Neural cell (in vitro differentiated cells): ENCODE measurements around the gene TSHR. TPM values are rescaled to one million over a fixed set of nuclear protein-coding genes. Genes with fewer than 3 reads are reported as not detected.

Experiments used
- H2AFZ ChIP-seq: fragments of 200-600, 300-800 bp; sonication (generic), shearing (Covaris generic); 2 replicates; pipeline ENCODE4 v1.6.0; 2014; ENCODE audit warnings: low read depth, mild to moderate bottlenecking, antibody characterized with exemption, low read length, moderate library complexity
- H3F3A ChIP-seq: fragments of 200-600 bp; shearing (Covaris generic); 2 replicates; pipeline ENCODE4 v1.6.1; 2016; ENCODE audit warnings: mild to moderate bottlenecking, moderate library complexity, mixed read lengths, antibody characterized with exemption, low read length; ENCODE audit not compliant: insufficient read depth, poor library complexity, severe bottlenecking
- H3K27ac ChIP-seq: fragments of 200-600, 300-800 bp; sonication (generic), shearing (Covaris generic); 2 replicates; pipeline ENCODE4 v1.5.1; 2014; ENCODE audit warnings: mild to moderate bottlenecking, low read length, moderate library complexity
- H3K27me3 ChIP-seq: fragments of 300-800, 200-600 bp; sonication (generic), shearing (Covaris generic); 2 replicates; pipeline ENCODE4 v1.6.0; 2014; ENCODE audit warnings: mild to moderate bottlenecking, low read depth, low read length, moderate library complexity; ENCODE audit not compliant: insufficient read depth
- H3K36me3 ChIP-seq: fragments of 300-800, 200-600 bp; sonication (generic), shearing (Covaris generic); 2 replicates; pipeline ENCODE4 v1.5.1; 2014; ENCODE audit warnings: mild to moderate bottlenecking, antibody characterized with exemption, low read length, moderate library complexity; ENCODE audit not compliant: insufficient read depth
- H3K4me2 ChIP-seq: fragments of 300-800, 200-600 bp; sonication (generic), shearing (Covaris generic); 2 replicates; pipeline ENCODE4 v1.6.0; 2014; ENCODE audit warnings: mild to moderate bottlenecking, low read length
- H3K4me3 ChIP-seq: fragments of 300-800, 200-600 bp; sonication (generic), shearing (Covaris generic); 2 replicates; pipeline ENCODE4 v1.5.1; 2014; ENCODE audit warnings: mild to moderate bottlenecking, low read length, moderate library complexity
- H3K79me2 ChIP-seq: fragments of 200-600 bp; shearing (Covaris generic); replicated peaks from 2 replicates; pipeline ENCODE4 v1.6.0; 2014; ENCODE audit warnings: mild to moderate bottlenecking, low read length, moderate library complexity; ENCODE audit not compliant: insufficient read depth
- H3K9ac ChIP-seq: fragments of 300-800, 200-600 bp; sonication (generic), shearing (Covaris generic); 2 replicates; pipeline ENCODE4 v1.6.1; 2016; ENCODE audit warnings: mild to moderate bottlenecking, low read length, mixed read lengths
- H3K9me2 ChIP-seq: fragments of 200-600 bp; shearing (Covaris generic); 2 replicates; pipeline ENCODE4 v1.6.1; 2016; ENCODE audit warnings: mild to moderate bottlenecking, low read length, mixed read lengths; ENCODE audit not compliant: insufficient read depth
- H3K9me3 ChIP-seq: fragments of 200-600, 300-800 bp; sonication (generic), shearing (Covaris generic); 2 replicates; pipeline ENCODE4 v1.6.1; 2016; ENCODE audit warnings: mild to moderate bottlenecking, mixed run types, low read length, moderate library complexity, mixed read lengths
- H4K20me1 ChIP-seq: fragments of 200-600 bp; shearing (Covaris generic); 2 replicates; pipeline ENCODE4 v1.6.1; 2016; ENCODE audit warnings: mild to moderate bottlenecking, mixed run types; ENCODE audit not compliant: insufficient read depth
- CTCF ChIP-seq: fragments of 450-650 bp; IDR thresholded peaks from 2 replicates; pipeline ENCODE4 v1.5.1; 2014; ENCODE audit warnings: antibody characterized with exemption, mild to moderate bottlenecking, moderate library complexity; ENCODE audit not compliant: poor library complexity, severe bottlenecking
- EP300 ChIP-seq: fragments of 450-650 bp; conservative IDR thresholded peaks from 2 replicates; pipeline ENCODE4 v1.6.1; 2014; ENCODE audit warnings: antibody characterized with exemption, mild to moderate bottlenecking, moderate library complexity; ENCODE audit not compliant: poor library complexity, severe bottlenecking
- EZH2 ChIP-seq: fragments of 200-600, 300-800 bp; shearing (Covaris generic), sonication (generic); IDR thresholded peaks from 2 replicates; pipeline ENCODE4 v1.6.1; 2014; ENCODE audit warnings: antibody characterized with exemption, low read length, borderline replicate concordance, mild to moderate bottlenecking; ENCODE audit not compliant: insufficient read depth, poor library complexity, severe bottlenecking
- MXI1 ChIP-seq: fragments of 450-650 bp; conservative IDR thresholded peaks from 2 replicates; pipeline ENCODE4 v1.6.1; 2014; ENCODE audit warnings: antibody characterized with exemption, mild to moderate bottlenecking; ENCODE audit not compliant: poor library complexity, severe bottlenecking
- POLR2AphosphoS5 ChIP-seq: IDR thresholded peaks from 2 replicates; pipeline ENCODE4 v1.6.1; 2012
- RAD21 ChIP-seq: fragments of 450-650 bp; conservative IDR thresholded peaks from 2 replicates; pipeline ENCODE4 v1.6.1; 2014; ENCODE audit warnings: antibody characterized with exemption, mild to moderate bottlenecking, moderate library complexity
- SMC3 ChIP-seq: fragments of 450-650 bp; conservative IDR thresholded peaks from 2 replicates; pipeline ENCODE4 v1.6.1; 2014; ENCODE audit warnings: antibody characterized with exemption, mild to moderate bottlenecking, moderate library complexity; ENCODE audit not compliant: poor library complexity
- TAF1 ChIP-seq: IDR thresholded peaks from 2 replicates; pipeline ENCODE4 v1.6.1; 2012; ENCODE audit warnings: low read depth
- polyA plus RNA-seq: library from polyadenylated mRNA; depleted of rRNA; stranded (reverse); fragments of >200 nt; gene quantifications from 2 replicates; pipeline ENCODE4 v1.2.3, GENCODE V29; 2014
- TF ChIP-seq, protein P1 (sequence below): IDR thresholded peaks from 2 replicates; pipeline ENCODE4 v1.6.1; 2012; ENCODE audit warnings: borderline replicate concordance

TSHR gene
- polyA plus RNA-seq, 1 donor from 2014 or later, result not detected

DNA sequence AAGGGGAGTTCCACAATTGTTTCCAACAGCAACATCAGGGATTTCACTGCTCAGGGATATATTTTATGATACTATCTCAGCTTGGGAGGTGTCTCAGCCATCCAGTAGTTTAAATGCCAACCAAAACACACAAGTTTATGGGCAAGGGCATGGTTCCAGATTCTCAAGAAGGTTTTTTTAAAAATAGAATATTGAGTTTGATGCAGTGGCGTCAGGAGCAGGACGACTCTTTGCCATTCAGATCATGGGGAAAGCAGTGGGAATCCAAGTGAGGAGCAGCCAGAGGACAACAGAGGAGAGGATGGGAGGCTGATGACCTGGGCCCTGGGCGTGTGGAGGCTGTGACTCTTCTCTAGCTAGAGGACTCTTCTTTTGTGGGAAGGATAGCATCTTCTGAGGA is 25.7 kb downstream of the TSHR start:
- TF ChIP-seq POLR2AphosphoS5 (no peak), EP300 (no peak), MXI1 (no peak), EZH2 (no peak), CTCF (no peak), SMC3 (no peak), RAD21 (no peak), TAF1 (no peak)
- TF ChIP-seq, protein P1, sequence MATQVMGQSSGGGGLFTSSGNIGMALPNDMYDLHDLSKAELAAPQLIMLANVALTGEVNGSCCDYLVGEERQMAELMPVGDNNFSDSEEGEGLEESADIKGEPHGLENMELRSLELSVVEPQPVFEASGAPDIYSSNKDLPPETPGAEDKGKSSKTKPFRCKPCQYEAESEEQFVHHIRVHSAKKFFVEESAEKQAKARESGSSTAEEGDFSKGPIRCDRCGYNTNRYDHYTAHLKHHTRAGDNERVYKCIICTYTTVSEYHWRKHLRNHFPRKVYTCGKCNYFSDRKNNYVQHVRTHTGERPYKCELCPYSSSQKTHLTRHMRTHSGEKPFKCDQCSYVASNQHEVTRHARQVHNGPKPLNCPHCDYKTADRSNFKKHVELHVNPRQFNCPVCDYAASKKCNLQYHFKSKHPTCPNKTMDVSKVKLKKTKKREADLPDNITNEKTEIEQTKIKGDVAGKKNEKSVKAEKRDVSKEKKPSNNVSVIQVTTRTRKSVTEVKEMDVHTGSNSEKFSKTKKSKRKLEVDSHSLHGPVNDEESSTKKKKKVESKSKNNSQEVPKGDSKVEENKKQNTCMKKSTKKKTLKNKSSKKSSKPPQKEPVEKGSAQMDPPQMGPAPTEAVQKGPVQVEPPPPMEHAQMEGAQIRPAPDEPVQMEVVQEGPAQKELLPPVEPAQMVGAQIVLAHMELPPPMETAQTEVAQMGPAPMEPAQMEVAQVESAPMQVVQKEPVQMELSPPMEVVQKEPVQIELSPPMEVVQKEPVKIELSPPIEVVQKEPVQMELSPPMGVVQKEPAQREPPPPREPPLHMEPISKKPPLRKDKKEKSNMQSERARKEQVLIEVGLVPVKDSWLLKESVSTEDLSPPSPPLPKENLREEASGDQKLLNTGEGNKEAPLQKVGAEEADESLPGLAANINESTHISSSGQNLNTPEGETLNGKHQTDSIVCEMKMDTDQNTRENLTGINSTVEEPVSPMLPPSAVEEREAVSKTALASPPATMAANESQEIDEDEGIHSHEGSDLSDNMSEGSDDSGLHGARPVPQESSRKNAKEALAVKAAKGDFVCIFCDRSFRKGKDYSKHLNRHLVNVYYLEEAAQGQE, result no peak
- Histone ChIP-seq H3K9me2 (no peaks in the 10 kb centered on the region), H3F3A (no peaks in the 10 kb centered on the region)

DNA sequence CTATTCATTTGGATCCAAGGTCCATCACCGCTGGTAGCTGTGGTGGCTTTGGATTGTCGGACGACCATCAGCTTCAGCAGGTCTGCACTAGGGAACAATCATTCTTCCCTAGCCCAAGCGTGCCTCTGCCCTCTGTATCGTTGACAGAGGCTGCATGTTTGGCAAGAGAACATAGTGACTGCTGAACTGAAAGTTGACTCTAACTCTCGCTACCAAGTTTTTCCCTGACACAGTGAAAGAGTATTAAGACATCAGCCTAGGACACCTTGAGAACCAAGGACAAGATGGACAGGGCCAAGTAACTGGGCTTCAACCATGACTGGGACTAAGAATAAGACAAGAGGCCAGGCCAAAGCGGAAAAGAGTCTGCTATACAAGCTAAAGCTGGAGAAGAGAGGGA is 26.3 kb downstream of the TSHR start:
- H2AFZ ChIP-seq, result no peak overlapping the region
- H3K27ac ChIP-seq, result no peak overlapping the region
- H3K9me3 ChIP-seq, result no peaks in the 10 kb centered on the region
- no peaks in the 10 kb centered on the region for H3K79me2 ChIP-seq
- no peak for TF ChIP-seq MXI1
- no peak for TF ChIP-seq POLR2AphosphoS5
- TF ChIP-seq SMC3, result no peak
- TF ChIP-seq TAF1, result no peak
- TF ChIP-seq, protein P1, result no peak
- no peak for TF ChIP-seq EZH2
- TF ChIP-seq CTCF, result no peak
- TF ChIP-seq EP300, result no peak
- no peak for TF ChIP-seq RAD21
- H3F3A ChIP-seq, result no peaks in the 10 kb centered on the region
- no peaks in the 10 kb centered on the region for H4K20me1 ChIP-seq
- no peak overlapping the region for H3K9ac ChIP-seq
- no peaks in the 10 kb centered on the region for H3K27me3 ChIP-seq
- H3K4me3 ChIP-seq, result no peak overlapping the region
- no peak overlapping the region for H3K4me2 ChIP-seq
- H3K9me2 ChIP-seq, result no peaks in the 10 kb centered on the region
- H3K36me3 ChIP-seq, result no peaks in the 10 kb centered on the region

More for the DNA sequence above, 25.7 kb downstream of the TSHR start:
- H3K27ac ChIP-seq, result no peak overlapping the region
- H3K79me2 ChIP-seq, result no peaks in the 10 kb centered on the region
- H3K9me3 ChIP-seq, result no peaks in the 10 kb centered on the region
- no peak overlapping the region for H2AFZ ChIP-seq
- H3K4me2 ChIP-seq, result no peak overlapping the region
- H3K9ac ChIP-seq, result no peak overlapping the region
- no peaks in the 10 kb centered on the region for H4K20me1 ChIP-seq
- no peaks in the 10 kb centered on the region for H3K36me3 ChIP-seq
- no peaks in the 10 kb centered on the region for H3K27me3 ChIP-seq
- no peak overlapping the region for H3K4me3 ChIP-seq
